Ovary (tissue), 9 donors: ENCODE results near the gene PER1. TPM values are rescaled to one million over a fixed set of nuclear protein-coding genes. Genes with fewer than 3 reads are reported as not detected.
"Not testable (repeated sequence)": the region's sequence is repeated elsewhere in the genome, so short reads cannot be mapped to it uniquely, and the experiment has no call there.

Experiments used
- DNase-seq, 5 donors: peaks; one replicate each; pipeline ENCODE4 v3.0.0-alpha.2; 2019 to 2020
- H3K27ac ChIP-seq, 2 donors: fragments of 200-600 bp; one replicate each; pipeline versions ENCODE4 v1.5.1 to v1.8.0; 2019 to 2022
- H3K27me3 ChIP-seq: fragments of 200-600 bp; one replicate; pipeline ENCODE4 v1.8.0; 2022
- H3K36me3 ChIP-seq: fragments of 200-600 bp; sonication (generic); one replicate; pipeline ENCODE4 v1.5.1; 2019
- H3K4me1 ChIP-seq: one replicate; pipeline ENCODE4 v1.8.1; 2013; ENCODE audit warnings: mild to moderate bottlenecking, moderate library complexity; ENCODE audit not compliant: insufficient read depth
- H3K4me3 ChIP-seq: fragments of 200-600 bp; sonication (generic); one replicate; pipeline ENCODE4 v1.5.1; 2017
- H3K9me3 ChIP-seq, 2 donors: fragments of 200-600 bp in 1 of 2; sonication (generic) in 1 of 2; one replicate each; pipeline versions ENCODE4 v1.5.1 to v1.8.1; 2013 to 2019; ENCODE audit warnings: mild to moderate bottlenecking in 1 of 2, moderate library complexity in 1 of 2
- CTCF ChIP-seq, 3 donors: fragments of 450-650 bp in 2 of 3; fragments of 200-600 bp in 1 of 3; IDR thresholded peaks; one replicate each; pipeline versions ENCODE4 v1.5.1 to v1.8.0; 2016 to 2022; ENCODE audit warnings: antibody characterized with exemption in 3 of 3, mild to moderate bottlenecking in 1 of 3
- EP300 ChIP-seq: sonication (generic); formaldehyde crosslinking; IDR thresholded peaks from one replicate; pipeline ENCODE4 v1.6.1; 2017; ENCODE audit warnings: antibody characterized with exemption
- POLR2A ChIP-seq: fragments of 450-650 bp; IDR thresholded peaks from one replicate; pipeline ENCODE4 v1.6.1; 2017; ENCODE audit warnings: antibody characterized with exemption, mild to moderate bottlenecking, moderate library complexity
- WGBS, 3 donors: extraction: QIAGEN DNeasy Blood & Tissue Kit in 1 of 3; methylation state at CpG; one replicate each; pipeline versions ENCODE4 v1.1.5 to v1.1.7; 2013 to 2017; 5-methylcytosine and 5-hydroxymethylcytosine counted together
- intact Hi-C, 4 donors: fragments of 100-400 bp; cut with DNase I; formaldehyde crosslinking; loops; one replicate each; pipeline versions ENCODE4 v1.11.0 to v1.15.1; 2022 to 2023
- polyA plus RNA-seq, 2 donors: library from polyadenylated mRNA; stranded (reverse); fragments of 200-250 nt in 1 of 2; fragments of 350-450 nt in 1 of 2; fragmentation: Illumina TruSeq in 1 of 2; extraction: RNeasy Lipid Tissue Mini Kit (QIAGEN cat#74804) in 1 of 2; gene quantifications; one replicate each; pipeline ENCODE4 v1.2.3, GENCODE V29; 2013 to 2014
- total RNA-seq, 7 donors: library from RNA; depleted of rRNA in 2 of 7; stranded (reverse); fragments of >200 nt in 2 of 7; fragmentation: NEBNext Ultra II Directional in 3 of 7; extraction: Animal tissue kit (Norgen Biotek cat#: 25700) in 3 of 7; gene quantifications; one replicate each; pipeline versions ENCODE4 v1.1.0 to v1.2.4, GENCODE V29; 2016 to 2023
- donor health status: DM: no; HTN: no; CAD: no; lungs with moderate emphysema.
- donor health status: DM: no; HTN: no; CAD: no.
- donor health status: Bipolar disorder and iron deficiency.
- donor health status: DM: yes; HTN: yes; CAD: no.
- donor health status: DM: no; HTN: no; CAD: no.
- donor health status: DM: yes; HTN: yes; CAD: no.

Gene PER1
- total and polyA plus RNA-seq, 9 donors: 12.8 to 394 (median 164) TPM

- DNase-seq: no peak
- whole genome bisulfite sequencing, 3 donors: 91 to 93% (median 92%) methylated on average over 6 of the region's 6 CpGs
- Histone ChIP-seq H3K4me1 (peaks cover 6% of the 10 kb centered on the region), H3K9me3 (no peaks in the 10 kb centered on the region), H3K27ac (no peak overlapping the region), H3K27me3 (no peaks in the 10 kb centered on the region), H3K4me3 (no peak overlapping the region), H3K36me3 (no peaks in the 10 kb centered on the region)
- no peak for TF ChIP-seq EP300
- TF ChIP-seq CTCF (IDR thresholded peaks at IDR 0.05): no peak
- no peak for TF ChIP-seq POLR2A
- intact Hi-C loops: loop anchor here in 2 of 4 donors (10.0 kb wide), 2 partner anchors 174 to 184 kb away; partner anchors contain the start of genes RANGRF (in 1 of the 2) and SLC25A35 (in 1 of the 2)
These were observed 41.3 kb downstream of the PER1 start for GRCh38 chr17:8110907-8111306.

GRCh38 chr17:8110456-8110804 is 41.8 kb downstream of the PER1 start:
- Histone ChIP-seq H3K27me3 (no peaks in the 10 kb centered on the region), H3K36me3 (no peaks in the 10 kb centered on the region), H3K27ac (no peak overlapping the region), H3K9me3 (no peaks in the 10 kb centered on the region), H3K4me1 (peaks cover 6% of the 10 kb centered on the region), H3K4me3 (no peak overlapping the region)
- whole genome bisulfite sequencing, 3 donors: 28 to 39% (median 28%) methylated on average over 8 to 10 of the region's 10 CpGs
- intact Hi-C loops: loop anchor here in 2 of 4 donors (10.0 kb wide), 2 partner anchors 174 to 184 kb away; partner anchors contain the start of genes RANGRF (in 1 of the 2) and SLC25A35 (in 1 of the 2)
- no peak for DNase-seq
- TF ChIP-seq EP300: no peak
- TF ChIP-seq CTCF (IDR thresholded peaks at IDR 0.05): no peak
- TF ChIP-seq POLR2A: no peak

GRCh38 chr17:8109661-8110455 is 42.3 kb downstream of the PER1 start:
- WGBS, 3 donors: 2 to 8% (median 5%) methylated on average over 38 to 63 of the region's 63 CpGs
- DNase-seq: peak; percentile 36 to 71 (median 56)
- no peak for TF ChIP-seq POLR2A
- peak; percentile 21 to 65 (median 48) for TF ChIP-seq CTCF (IDR thresholded peaks at IDR 0.05)
- Histone ChIP-seq H3K4me1 (peaks cover 6% of the 10 kb centered on the region), H3K27me3 (no peaks in the 10 kb centered on the region), H3K27ac (no peak overlapping the region), H3K4me3 (peak overlapping the region; percentile 5), H3K36me3 (no peaks in the 10 kb centered on the region), H3K9me3 (no peaks in the 10 kb centered on the region)
- intact Hi-C loops: loop anchor here in 2 of 4 donors (10.0 kb wide), 2 partner anchors 175 to 185 kb away; partner anchors contain the start of genes RANGRF (in 1 of the 2) and SLC25A35 (in 1 of the 2)

- DNase-seq: no peak
These were observed 43.1 kb downstream of the PER1 start for GRCh38 chr17:8108972-8109660.

GRCh38 chr17:8106980-8107379 is 45.2 kb downstream of the PER1 start:
- intact Hi-C loops, H3K9me3 ChIP-seq, H3K36me3 ChIP-seq, H3K4me3 ChIP-seq, H3K27ac ChIP-seq, DNase-seq, H3K27me3 ChIP-seq, H3K4me1 ChIP-seq: not testable (repeated sequence)
- WGBS, 3 donors: 72 to 89% (median 76%) methylated on average over 4 of the region's 4 CpGs

More at GRCh38 chr17:8108972-8109660, 43.1 kb downstream of the PER1 start:
- Histone ChIP-seq H3K4me3 (no peak overlapping the region), H3K4me1 (peaks cover 6% of the 10 kb centered on the region), H3K27ac (no peak overlapping the region), H3K36me3 (no peaks in the 10 kb centered on the region), H3K27me3 (no peaks in the 10 kb centered on the region), H3K9me3 (no peaks in the 10 kb centered on the region)
- intact Hi-C loops: no loop called here
- TF ChIP-seq EP300 (no peak), CTCF (IDR thresholded peaks at IDR 0.05) (no peak), POLR2A (no peak)
- 68 to 73% (median 70%) methylated on average over 32 to 33 of the region's 33 CpGs for WGBS, 3 donors
